Hepatocyte (in vitro differentiated cells): Measurements from ENCODE around the gene SLC7A7.

Experiments
- CTCF ChIP-seq: fragments of 200-600 bp; sonication (generic); IDR thresholded peaks from 2 replicates; pipeline ENCODE4 v1.5.1; 2016; ENCODE audit warnings: antibody characterized with exemption, mild to moderate bottlenecking; ENCODE audit not compliant: poor library complexity
- EZH2 ChIP-seq: fragments of 200-600 bp; sonication (generic); IDR thresholded peaks from 2 replicates; pipeline ENCODE4 v1.6.1; 2016; ENCODE audit warnings: antibody characterized with exemption, mild to moderate bottlenecking, borderline replicate concordance

DNA sequence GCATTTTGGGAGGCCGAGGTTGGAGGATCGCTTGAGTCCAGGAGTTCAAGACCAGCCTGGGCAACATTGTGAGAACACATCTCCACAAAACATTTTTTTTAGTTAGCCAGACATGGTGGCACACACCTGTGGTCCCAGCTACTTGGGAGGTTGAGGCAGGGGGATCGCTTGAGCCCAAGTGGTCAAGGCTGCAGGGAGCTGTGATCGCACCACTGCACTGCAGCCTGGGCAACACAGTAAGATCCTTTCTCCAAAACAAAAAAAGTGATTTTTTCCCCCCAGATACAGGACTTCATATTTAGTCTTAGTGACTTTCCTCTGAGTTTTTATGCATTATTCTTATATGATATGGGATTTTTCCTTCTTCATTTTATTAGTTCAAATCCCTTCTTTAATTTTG is 28.6 kb downstream of the SLC7A7 start:
- no peak for TF ChIP-seq CTCF
- TF ChIP-seq EZH2: no peak
